SK-N-SH (cell line): ENCODE data around the gene NR1H2. TPM values are rescaled to one million over a fixed set of nuclear protein-coding genes. Genes with fewer than 3 reads are reported as not detected.

Experiments
- CTCF ChIA-PET: fragments of 300-600, 350-600 bp; formaldehyde crosslinking; extraction: SDS; loops from one replicate; lab custom pipeline; 2021; lab: Yijun Ruan, JAX
- POLR2A ChIA-PET: fragments of 350-600 bp; sonication (Branson Sonifier 250); formaldehyde crosslinking; extraction: SDS; loops from one replicate; lab custom pipeline; 2020; ENCODE audit warnings: antibody characterized with exemption, inconsistent platforms; lab: Yijun Ruan, JAX
- DNase-seq: peaks from one replicate; pipeline ENCODE4 v3.0.0; 2012
- H2AFZ ChIP-seq: fragments of 200-600 bp; sonication (generic); 2 replicates; pipeline ENCODE4 v1.8.1; 2016; ENCODE audit warnings: antibody characterized with exemption, mild to moderate bottlenecking, low read depth
- H3F3A ChIP-seq: fragments of 200-600 bp; sonication (generic); replicated peaks from 2 replicates; pipeline ENCODE3; 2016; ENCODE audit warnings: antibody characterized with exemption, mild to moderate bottlenecking; ENCODE audit not compliant: insufficient read depth
- H3K27ac ChIP-seq, 2 experiments: fragments of 200-500 bp in 1 of 2; fragments of 200-600 bp in 1 of 2; sonication (Bioruptor generic) in 1 of 2; sonication (generic), shearing (Covaris generic) in 1 of 2; 2 replicates each; pipeline versions ENCODE4 v1.5.1 to v1.6.1; 2014 to 2016; ENCODE audit warnings: low read depth in 2 of 2, inconsistent platforms in 1 of 2, low read length in 1 of 2, mild to moderate bottlenecking in 1 of 2, mixed read lengths in 1 of 2
- H3K27me3 ChIP-seq: fragments of 200-600 bp; sonication (generic), shearing (Covaris generic); 2 replicates; pipeline ENCODE4 v1.6.1; 2016; ENCODE audit warnings: mixed run types; ENCODE audit not compliant: insufficient read depth
- H3K36me3 ChIP-seq, 2 experiments: fragments of 200-500 bp in 1 of 2; fragments of 200-600 bp in 1 of 2; sonication (Bioruptor generic) in 1 of 2; sonication (generic) in 1 of 2; replicated peaks in 1 of 2; 2 replicates each; pipeline versions ENCODE3 to v1.5.1; 2014 to 2016; ENCODE audit warnings: low read length in 1 of 2, mild to moderate bottlenecking in 1 of 2; ENCODE audit not compliant: insufficient read depth in 2 of 2, control insufficient read depth in 1 of 2
- H3K4me1 ChIP-seq, 2 experiments: fragments of 200-500 bp in 1 of 2; fragments of 200-600 bp in 1 of 2; sonication (Bioruptor generic) in 1 of 2; sonication (generic), shearing (Covaris generic) in 1 of 2; 2 replicates each; pipeline versions ENCODE4 v1.5.1 to v1.6.1; 2014 to 2016; ENCODE audit warnings: low read depth in 1 of 2, low read length in 1 of 2, mixed run types in 1 of 2; ENCODE audit not compliant: insufficient read depth in 2 of 2, control insufficient read depth in 1 of 2
- H3K4me2 ChIP-seq: fragments of 200-600 bp; sonication (generic), shearing (Covaris generic); 2 replicates; pipeline ENCODE4 v1.6.1; 2017; ENCODE audit warnings: mixed run types
- H3K4me3 ChIP-seq, 2 experiments: fragments of 200-500 bp in 1 of 2; fragments of 200-600 bp in 1 of 2; sonication (Bioruptor generic) in 1 of 2; sonication (generic), shearing (Covaris generic) in 1 of 2; 2 replicates each; pipeline versions ENCODE4 v1.5.1 to v1.8.1; 2014 to 2016; ENCODE audit warnings: low read depth in 2 of 2, inconsistent platforms in 1 of 2, low read length in 1 of 2, mild to moderate bottlenecking in 1 of 2, mixed read lengths in 1 of 2, moderate library complexity in 1 of 2
- H3K79me2 ChIP-seq: fragments of 200-600 bp; sonication (generic); 2 replicates; pipeline ENCODE4 v1.8.1; 2017; ENCODE audit warnings: mild to moderate bottlenecking; ENCODE audit not compliant: insufficient read depth
- H3K9ac ChIP-seq: fragments of 200-600 bp; sonication (generic); 2 replicates; pipeline ENCODE4 v1.6.1; 2017; ENCODE audit warnings: mixed run types
- H3K9me2 ChIP-seq: fragments of 200-600 bp; sonication (generic); 2 replicates; pipeline ENCODE4 v1.6.1; 2017; ENCODE audit warnings: mixed run types
- H3K9me3 ChIP-seq: fragments of 200-600 bp; sonication (generic); 2 replicates; pipeline ENCODE4 v1.6.1; 2017; ENCODE audit warnings: mixed run types, mild to moderate bottlenecking, moderate library complexity
- H4K20me1 ChIP-seq: fragments of 200-600 bp; sonication (generic); 2 replicates; pipeline ENCODE4 v1.6.1; 2017; ENCODE audit warnings: mild to moderate bottlenecking, mixed run types; ENCODE audit not compliant: insufficient read depth
- CHD2 ChIP-seq: fragments of 150-350 bp; IDR thresholded peaks from 2 replicates; pipeline ENCODE4 v1.6.1; 2018; ENCODE audit warnings: low read length; ENCODE audit not compliant: partially characterized antibody
- ELF1 ChIP-seq: IDR thresholded peaks from 2 replicates; pipeline ENCODE4 v1.4.0; 2012
- EZH2phosphoT487 ChIP-seq: fragments of 200-600 bp; sonication (generic); IDR thresholded peaks from 2 replicates; pipeline ENCODE4 v1.6.1; 2017; ENCODE audit warnings: low read depth, mixed run types, mild to moderate bottlenecking, antibody characterized with exemption, moderate library complexity, borderline replicate concordance
- FOSL2 ChIP-seq: IDR thresholded peaks from 2 replicates; pipeline ENCODE4 v1.4.0; 2012; ENCODE audit warnings: low read depth, mild to moderate bottlenecking, moderate library complexity, borderline replicate concordance
- FOXJ3 ChIP-seq: sonication (generic); formaldehyde crosslinking; IDR thresholded peaks from 2 replicates; pipeline ENCODE4 v1.5.1; 2020; ENCODE audit warnings: mild to moderate bottlenecking, missing genetic modification reagents
- GABPA ChIP-seq: IDR thresholded peaks from 2 replicates; pipeline ENCODE4 v1.4.0; 2012; ENCODE audit warnings: low read depth, mild to moderate bottlenecking
- GATA2 ChIP-seq: sonication (generic); formaldehyde crosslinking; IDR thresholded peaks from 2 replicates; pipeline ENCODE4 v1.5.0; 2020; ENCODE audit warnings: mild to moderate bottlenecking, missing genetic modification reagents
- IRF3 ChIP-seq: fragments of 150-350 bp; IDR thresholded peaks from 2 replicates; pipeline ENCODE4 v1.6.1; 2016; ENCODE audit warnings: mild to moderate bottlenecking, low read depth, low read length
- JUND ChIP-seq: IDR thresholded peaks from 2 replicates; pipeline ENCODE4 v1.4.0; 2012
- NRF1 ChIP-seq: IDR thresholded peaks from 2 replicates; pipeline ENCODE4 v1.6.1; 2012; ENCODE audit warnings: low read depth, mild to moderate bottlenecking, low read length
- PBX3 ChIP-seq: IDR thresholded peaks from 2 replicates; pipeline ENCODE4; 2012
- POLR2AphosphoS5 ChIP-seq: IDR thresholded peaks from 2 replicates; pipeline ENCODE4 v1.6.1; 2012; ENCODE audit warnings: low read depth, low read length
- RAD21 ChIP-seq: IDR thresholded peaks from 2 replicates; pipeline ENCODE4 v1.6.1; 2012; ENCODE audit warnings: mild to moderate bottlenecking, low read length
- RCOR1 ChIP-seq: fragments of 150-350 bp; IDR thresholded peaks from 2 replicates; pipeline ENCODE4 v1.6.1; 2017; ENCODE audit warnings: antibody characterized with exemption, low read length
- RFX5 ChIP-seq: IDR thresholded peaks from 2 replicates; pipeline ENCODE4 v1.6.1; 2012; ENCODE audit warnings: mild to moderate bottlenecking, improper control_type of control experiment, low read length
- SMC3 ChIP-seq: IDR thresholded peaks from 2 replicates; pipeline ENCODE4 v1.6.1; 2012; ENCODE audit warnings: low read depth, low read length, improper control_type of control experiment
- TCF12 ChIP-seq: IDR thresholded peaks from 2 replicates; pipeline ENCODE4 v1.4.0; 2012
- TEAD4 ChIP-seq: IDR thresholded peaks from 2 replicates; pipeline ENCODE4 v1.4.0; 2012; ENCODE audit warnings: mild to moderate bottlenecking, borderline replicate concordance; ENCODE audit not compliant: insufficient read depth
- YY1 ChIP-seq: IDR thresholded peaks from 2 replicates; pipeline ENCODE4 v1.4.0; 2012; ENCODE audit warnings: low read depth, mild to moderate bottlenecking
- WGBS: methylation state at CpG from one replicate; pipeline ENCODE4 v1.1.6; 2017; ENCODE audit warnings: low lambda C conversion rate; 5-methylcytosine and 5-hydroxymethylcytosine counted together
- polyA plus RNA-seq, 3 experiments: library from polyadenylated mRNA; depleted of rRNA; stranded (reverse); fragments of >200 nt; gene quantifications; 2 replicates each; pipeline ENCODE4 v1.2.3, GENCODE V29; 2012
- TF ChIP-seq, protein P1 (sequence below): IDR thresholded peaks from 2 replicates; pipeline ENCODE4 v1.4.0; 2012; ENCODE audit warnings: low read depth, borderline replicate concordance

NR1H2 gene
- polyA plus RNA-seq, 1 of the 3 experiments (the other 2 are of a cell fraction) = 108 TPM

DNA sequence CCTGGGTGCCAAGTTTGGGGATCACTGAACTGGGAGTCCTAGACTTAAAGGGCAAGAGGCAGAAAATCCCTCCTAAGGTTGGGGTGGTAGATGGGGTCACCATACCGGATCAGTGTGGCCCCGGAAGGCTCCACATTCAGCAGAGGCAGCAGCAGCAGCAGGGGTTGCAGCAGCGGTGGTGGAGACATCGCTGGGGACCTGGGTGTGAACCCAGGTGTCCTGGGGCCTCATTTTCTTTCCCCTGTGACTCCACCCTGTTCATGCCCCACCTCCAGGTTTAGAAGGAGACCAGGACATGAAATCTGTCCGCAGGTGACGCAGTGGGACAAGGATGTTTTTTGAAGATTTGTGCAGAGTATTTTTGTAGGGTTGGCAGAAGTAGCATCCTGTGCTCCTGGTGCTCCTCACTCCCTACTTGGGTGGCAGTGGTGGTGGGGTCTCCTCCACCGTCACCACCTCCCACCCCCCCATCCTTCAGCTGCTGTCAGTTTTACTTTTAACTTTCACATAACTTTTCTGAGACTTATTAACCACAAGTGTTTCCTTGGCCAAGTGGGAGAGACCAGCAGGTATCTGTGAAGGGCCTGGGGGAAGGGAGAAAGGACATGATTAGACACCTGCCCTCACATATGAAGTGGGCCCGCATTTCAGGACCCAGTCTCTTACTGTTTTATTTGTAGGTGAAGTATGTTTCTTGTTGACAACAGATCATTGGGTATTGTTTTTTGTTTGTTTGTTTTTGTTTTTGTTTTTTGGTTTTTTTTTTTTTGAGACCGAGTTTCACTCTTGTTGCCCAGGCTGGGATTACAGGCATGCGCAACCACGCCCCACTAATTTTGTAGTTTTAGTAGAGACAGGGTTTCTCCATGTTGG, 10.6 kb upstream of the NR1H2 start, which contains the start of gene NAPSA:
Gene NAPSA (minus strand): TSS at position 206 of the 873 bp plus-strand sequence. CDS start 18 bp downstream, at position 188.
- H3F3A ChIP-seq = no peaks in the 10 kb centered on the region
- no peak for TF ChIP-seq JUND
- TF ChIP-seq FOXJ3 = no peak
- TF ChIP-seq IRF3 = no peak
- no peak for TF ChIP-seq POLR2AphosphoS5
- no peak for TF ChIP-seq ELF1
- no peak for TF ChIP-seq SMC3
- no peak for TF ChIP-seq TCF12
- TF ChIP-seq CHD2 = no peak
- no peak for TF ChIP-seq EZH2phosphoT487
- TF ChIP-seq TEAD4 = no peak
- TF ChIP-seq RCOR1 = no peak
- no peak for TF ChIP-seq RAD21
- TF ChIP-seq, all 33 proteins: peak for 0
- 63% methylated on average over 9 of the region's 11 CpGs for WGBS
- Histone ChIP-seq H3K27ac (no peak within 1 kb of the TSS), H3K4me1 (peaks cover 0 to 2% of the 10 kb centered on the region in 2 experiments; a peak in 1 of 4 replicates), H4K20me1 (no peaks in the 10 kb centered on the region), H3K36me3 (no peaks in the 10 kb centered on the region), H3K9ac (no peak within 1 kb of the TSS), H3K27me3 (no peaks in the 10 kb centered on the region), H3K9me3 (no peaks in the 10 kb centered on the region), H3K4me3 (no peak within 1 kb of the TSS), H2AFZ (no peak within 1 kb of the TSS), H3K4me2 (no peak within 1 kb of the TSS), H3K79me2 (no peaks in the 10 kb centered on the region), H3K9me2 (no peaks in the 10 kb centered on the region)
- ChIA-PET CTCF (interaction anchor here (0.8 to 4.1 kb wide), 5 partner anchors 8 to 242 kb away, joined by 3 to 80 read pairs (median 4); no protein-coding TSS in a partner anchor), POLR2A (no interaction called here)
- DNase-seq = no peak

- Histone ChIP-seq H3K4me2 (peak overlapping the region; percentile 88), H3K27ac (peak overlapping the region; percentile 36 to 80), H3K27me3 (no peaks in the 10 kb centered on the region), H2AFZ (peak overlapping the region; percentile 95), H3K9me2 (no peaks in the 10 kb centered on the region), H3K9me3 (no peaks in the 10 kb centered on the region), H3K4me3 (peak overlapping the region; percentile 59 to 67), H3K36me3 (no peaks in the 10 kb centered on the region), H3K9ac (peak overlapping the region; percentile 68), H3F3A (no peaks in the 10 kb centered on the region), H3K4me1 (peaks cover 0 to 2% of the 10 kb centered on the region in 2 experiments; a peak in 1 of 4 replicates), H4K20me1 (no peaks in the 10 kb centered on the region), H3K79me2 (no peaks in the 10 kb centered on the region)
- CTCF ChIA-PET = interaction anchor here (0.6 to 4.1 kb wide), 33 partner anchors 9 to 415 kb away, joined by 3 to 80 read pairs (median 5); partner anchors contain the start of genes JOSD2, POLD1 and SPIB
- POLR2A ChIA-PET = interaction anchor here (0.6 to 1.4 kb wide), 5 partner anchors 10 to 143 kb away, joined by 3 to 9 read pairs (median 4); partner anchors contain the start of genes JOSD2 and POLD1
- peak; percentile 84 for DNase-seq
- 12% methylated on average over 29 of the region's 34 CpGs for WGBS
- no peak for TF ChIP-seq RFX5
- TF ChIP-seq TEAD4 = no peak
- no peak for TF ChIP-seq JUND
- no peak for TF ChIP-seq GABPA
- TF ChIP-seq, protein P1, sequence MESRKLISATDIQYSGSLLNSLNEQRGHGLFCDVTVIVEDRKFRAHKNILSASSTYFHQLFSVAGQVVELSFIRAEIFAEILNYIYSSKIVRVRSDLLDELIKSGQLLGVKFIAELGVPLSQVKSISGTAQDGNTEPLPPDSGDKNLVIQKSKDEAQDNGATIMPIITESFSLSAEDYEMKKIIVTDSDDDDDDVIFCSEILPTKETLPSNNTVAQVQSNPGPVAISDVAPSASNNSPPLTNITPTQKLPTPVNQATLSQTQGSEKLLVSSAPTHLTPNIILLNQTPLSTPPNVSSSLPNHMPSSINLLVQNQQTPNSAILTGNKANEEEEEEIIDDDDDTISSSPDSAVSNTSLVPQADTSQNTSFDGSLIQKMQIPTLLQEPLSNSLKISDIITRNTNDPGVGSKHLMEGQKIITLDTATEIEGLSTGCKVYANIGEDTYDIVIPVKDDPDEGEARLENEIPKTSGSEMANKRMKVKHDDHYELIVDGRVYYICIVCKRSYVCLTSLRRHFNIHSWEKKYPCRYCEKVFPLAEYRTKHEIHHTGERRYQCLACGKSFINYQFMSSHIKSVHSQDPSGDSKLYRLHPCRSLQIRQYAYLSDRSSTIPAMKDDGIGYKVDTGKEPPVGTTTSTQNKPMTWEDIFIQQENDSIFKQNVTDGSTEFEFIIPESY = no peak
- no peak for TF ChIP-seq YY1
- TF ChIP-seq GATA2 (CRISPR knock-in tag) = no peak
- no peak for TF ChIP-seq FOSL2
- no peak for TF ChIP-seq PBX3
- peak; percentile 31 for TF ChIP-seq CHD2
- no peak; the same call in 1 of the 2 replicates for TF ChIP-seq POLR2AphosphoS5
- no peak for TF ChIP-seq NRF1
Observed at GRCh38 chr19:50368649-50369570, 7.3 kb upstream of the NR1H2 start.
